GM12801 (cell line): ENCODE data around the gene PIK3AP1.

ENCODE experiments used
- CTCF ChIP-seq: IDR thresholded peaks from one replicate; pipeline ENCODE4 v1.5.1; 2011; ENCODE audit warnings: control low read depth; ENCODE audit not compliant: insufficient read length; ENCODE audit errors: extremely low read depth

The PIK3AP1 gene

GRCh38 chr10:96578022-96578421, 142.3 kb downstream of the PIK3AP1 start:
- no peak for TF ChIP-seq CTCF

- TF ChIP-seq CTCF = no peak
These were observed 143.2 kb downstream of the PIK3AP1 start for GRCh38 chr10:96577069-96577468.

- TF ChIP-seq CTCF = no peak
These were observed 143.9 kb downstream of the PIK3AP1 start for GRCh38 chr10:96576277-96576980.

- TF ChIP-seq CTCF = no peak
These were observed 147.3 kb downstream of the PIK3AP1 start for GRCh38 chr10:96573036-96573435.

- no peak for TF ChIP-seq CTCF
These were observed 149.0 kb downstream of the PIK3AP1 start for GRCh38 chr10:96570983-96571964.

- TF ChIP-seq CTCF = no peak
These were observed 149.8 kb downstream of the PIK3AP1 start for GRCh38 chr10:96570511-96570910.

- no peak for TF ChIP-seq CTCF
These were observed 151.9 kb downstream of the PIK3AP1 start for GRCh38 chr10:96568402-96568801.
